PC-9 (cell line): ENCODE data around the gene PLAU.
"Not testable (repeated sequence)": the region's sequence is repeated elsewhere in the genome, so short reads cannot be mapped to it uniquely, and the experiment has no call there.

Experiments used
- EZH2 ChIP-seq: fragments of 200-600 bp; sonication (generic); IDR thresholded peaks from 2 replicates; pipeline ENCODE4 v1.8.0; 2017; ENCODE audit warnings: antibody characterized with exemption, low read depth
- TF ChIP-seq, protein P1 (sequence below): fragments of 200-600 bp; sonication (generic); conservative IDR thresholded peaks from 2 replicates; pipeline ENCODE4 v1.6.1; 2017; ENCODE audit warnings: mixed run types, antibody characterized with exemption, mild to moderate bottlenecking, moderate library complexity

DNA sequence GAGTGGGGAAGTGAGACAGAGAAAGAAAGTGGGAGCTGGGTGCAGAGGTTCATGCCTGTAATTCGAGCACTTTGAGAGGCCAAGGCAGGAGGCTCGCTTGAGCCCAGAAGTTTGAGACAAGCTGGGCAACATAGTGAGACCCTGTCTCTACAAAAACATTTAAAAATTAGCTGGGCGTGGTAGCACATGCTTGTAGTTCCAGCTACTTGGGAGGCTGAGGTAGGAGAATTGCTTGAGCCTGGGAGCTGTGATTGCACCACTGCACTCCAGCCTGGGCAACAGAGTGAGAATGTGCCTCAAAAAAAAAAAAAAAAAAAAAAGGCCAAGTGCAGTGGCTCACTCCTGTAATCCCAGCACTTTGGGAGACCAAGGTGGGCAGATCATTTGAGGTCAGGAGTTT lies 20.1 kb upstream of the PLAU start:
- TF ChIP-seq, protein P1, sequence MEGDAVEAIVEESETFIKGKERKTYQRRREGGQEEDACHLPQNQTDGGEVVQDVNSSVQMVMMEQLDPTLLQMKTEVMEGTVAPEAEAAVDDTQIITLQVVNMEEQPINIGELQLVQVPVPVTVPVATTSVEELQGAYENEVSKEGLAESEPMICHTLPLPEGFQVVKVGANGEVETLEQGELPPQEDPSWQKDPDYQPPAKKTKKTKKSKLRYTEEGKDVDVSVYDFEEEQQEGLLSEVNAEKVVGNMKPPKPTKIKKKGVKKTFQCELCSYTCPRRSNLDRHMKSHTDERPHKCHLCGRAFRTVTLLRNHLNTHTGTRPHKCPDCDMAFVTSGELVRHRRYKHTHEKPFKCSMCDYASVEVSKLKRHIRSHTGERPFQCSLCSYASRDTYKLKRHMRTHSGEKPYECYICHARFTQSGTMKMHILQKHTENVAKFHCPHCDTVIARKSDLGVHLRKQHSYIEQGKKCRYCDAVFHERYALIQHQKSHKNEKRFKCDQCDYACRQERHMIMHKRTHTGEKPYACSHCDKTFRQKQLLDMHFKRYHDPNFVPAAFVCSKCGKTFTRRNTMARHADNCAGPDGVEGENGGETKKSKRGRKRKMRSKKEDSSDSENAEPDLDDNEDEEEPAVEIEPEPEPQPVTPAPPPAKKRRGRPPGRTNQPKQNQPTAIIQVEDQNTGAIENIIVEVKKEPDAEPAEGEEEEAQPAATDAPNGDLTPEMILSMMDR: not testable (repeated sequence)
- TF ChIP-seq EZH2: not testable (repeated sequence)
